HAP-1 (cell line): ENCODE data around the gene RIMBP3B.
"Not testable (repeated sequence)": the region's sequence is repeated elsewhere in the genome, so short reads cannot be mapped to it uniquely, and the experiment has no call there.

Experiments
- DNase-seq, 2 experiments: peaks; one replicate each; pipeline ENCODE4 v3.0.0-alpha.2; 2016 to 2020; ENCODE audit warnings: low spot score in 2 of 2
- H3K27me3 ChIP-seq: fragments of 250-450 bp; sonication (Bioruptor Pico); 2 replicates; pipeline ENCODE4 v1.5.1; 2020; ENCODE audit warnings: low read depth, mild to moderate bottlenecking, moderate library complexity
- H3K36me3 ChIP-seq: fragments of 250-450 bp; sonication (Bioruptor Pico); replicated peaks from 2 replicates; pipeline ENCODE4 v1.5.1; 2020; ENCODE audit warnings: mild to moderate bottlenecking
- H3K4me1 ChIP-seq: fragments of 250-450 bp; sonication (Bioruptor Pico); 2 replicates; pipeline ENCODE4 v1.5.1; 2020; ENCODE audit warnings: mild to moderate bottlenecking
- H3K4me3 ChIP-seq: fragments of 250-450 bp; sonication (Bioruptor Pico); 2 replicates; pipeline ENCODE4 v1.5.1; 2020; ENCODE audit warnings: mild to moderate bottlenecking, moderate library complexity
- H3K9me3 ChIP-seq: fragments of 250-450 bp; sonication (Bioruptor Pico); 2 replicates; pipeline ENCODE4 v1.5.1; 2020; ENCODE audit warnings: mild to moderate bottlenecking, moderate library complexity
- in situ Hi-C: fragments of 300-500 bp; cut with MboI; formaldehyde crosslinking; loops from 3 replicates; pipeline ENCODE4 v1.14.3; 2020; ENCODE audit warnings: low sequenced_read_pairs, inconsistent platforms, mixed read lengths

The RIMBP3B gene

GRCh38 chr22:21383701-21384467 lies at the start of gene RIMBP3B:
TSS of gene RIMBP3B (plus strand) at chr22:21383751. CDS start at chr22:21383859, 108 bp downstream.
- H3K4me3 ChIP-seq, DNase-seq, H3K27me3 ChIP-seq, H3K36me3 ChIP-seq, H3K4me1 ChIP-seq, H3K9me3 ChIP-seq, in situ Hi-C loops: not testable (repeated sequence)

GRCh38 chr22:21357527-21357926 lies 26.0 kb upstream of the RIMBP3B start:
- H3K4me1 ChIP-seq, H3K36me3 ChIP-seq, H3K4me3 ChIP-seq, H3K9me3 ChIP-seq, DNase-seq, in situ Hi-C loops, H3K27me3 ChIP-seq: not testable (repeated sequence)

- in situ Hi-C loops, H3K36me3 ChIP-seq, H3K4me3 ChIP-seq, DNase-seq, H3K4me1 ChIP-seq, H3K9me3 ChIP-seq, H3K27me3 ChIP-seq: not testable (repeated sequence)
Measured at GRCh38 chr22:21360525-21360924, 23.0 kb upstream of the RIMBP3B start.

- H3K4me1 ChIP-seq, H3K27me3 ChIP-seq, H3K4me3 ChIP-seq, DNase-seq, in situ Hi-C loops, H3K36me3 ChIP-seq, H3K9me3 ChIP-seq: not testable (repeated sequence)
Measured at GRCh38 chr22:21362473-21362872, 21.1 kb upstream of the RIMBP3B start.

GRCh38 chr22:21363061-21363460 lies 20.5 kb upstream of the RIMBP3B start:
- H3K4me1 ChIP-seq, DNase-seq, H3K36me3 ChIP-seq, H3K9me3 ChIP-seq, in situ Hi-C loops, H3K4me3 ChIP-seq, H3K27me3 ChIP-seq: not testable (repeated sequence)

GRCh38 chr22:21363803-21364202 lies 19.7 kb upstream of the RIMBP3B start:
- DNase-seq, H3K27me3 ChIP-seq, H3K9me3 ChIP-seq, H3K36me3 ChIP-seq, H3K4me3 ChIP-seq, in situ Hi-C loops, H3K4me1 ChIP-seq: not testable (repeated sequence)

- H3K36me3 ChIP-seq, H3K27me3 ChIP-seq, H3K4me1 ChIP-seq, H3K4me3 ChIP-seq, in situ Hi-C loops, H3K9me3 ChIP-seq, DNase-seq: not testable (repeated sequence)
Measured at GRCh38 chr22:21364362-21364761, 19.2 kb upstream of the RIMBP3B start.

- H3K36me3 ChIP-seq, H3K4me1 ChIP-seq, H3K27me3 ChIP-seq, DNase-seq, in situ Hi-C loops, H3K9me3 ChIP-seq, H3K4me3 ChIP-seq: not testable (repeated sequence)
Measured at GRCh38 chr22:21365337-21365736, 18.2 kb upstream of the RIMBP3B start.

GRCh38 chr22:21368603-21369310 lies 14.8 kb upstream of the RIMBP3B start:
- in situ Hi-C loops, H3K4me3 ChIP-seq, DNase-seq, H3K9me3 ChIP-seq, H3K4me1 ChIP-seq, H3K27me3 ChIP-seq, H3K36me3 ChIP-seq: not testable (repeated sequence)

GRCh38 chr22:21375880-21376279 lies 7.7 kb upstream of the RIMBP3B start:
- H3K27me3 ChIP-seq, H3K4me3 ChIP-seq, H3K9me3 ChIP-seq, DNase-seq, in situ Hi-C loops, H3K4me1 ChIP-seq, H3K36me3 ChIP-seq: not testable (repeated sequence)

GRCh38 chr22:21384468-21385357 lies 1.2 kb downstream of the RIMBP3B start:
- in situ Hi-C loops, H3K9me3 ChIP-seq, H3K36me3 ChIP-seq, H3K4me1 ChIP-seq, DNase-seq, H3K4me3 ChIP-seq, H3K27me3 ChIP-seq: not testable (repeated sequence)

GRCh38 chr22:21389480-21389879 lies 5.9 kb downstream of the RIMBP3B start:
- DNase-seq, H3K4me3 ChIP-seq, in situ Hi-C loops, H3K9me3 ChIP-seq, H3K36me3 ChIP-seq, H3K4me1 ChIP-seq, H3K27me3 ChIP-seq: not testable (repeated sequence)

- H3K4me1 ChIP-seq, H3K27me3 ChIP-seq, H3K4me3 ChIP-seq, H3K36me3 ChIP-seq, DNase-seq, in situ Hi-C loops, H3K9me3 ChIP-seq: not testable (repeated sequence)
Measured at GRCh38 chr22:21390013-21390412, 6.5 kb downstream of the RIMBP3B start.

- H3K4me3 ChIP-seq, H3K36me3 ChIP-seq, H3K4me1 ChIP-seq, H3K9me3 ChIP-seq, in situ Hi-C loops, DNase-seq, H3K27me3 ChIP-seq: not testable (repeated sequence)
Measured at GRCh38 chr22:21394613-21395012, 11.1 kb downstream of the RIMBP3B start.
